ENCODE results near the gene TMEM245.

DNA sequence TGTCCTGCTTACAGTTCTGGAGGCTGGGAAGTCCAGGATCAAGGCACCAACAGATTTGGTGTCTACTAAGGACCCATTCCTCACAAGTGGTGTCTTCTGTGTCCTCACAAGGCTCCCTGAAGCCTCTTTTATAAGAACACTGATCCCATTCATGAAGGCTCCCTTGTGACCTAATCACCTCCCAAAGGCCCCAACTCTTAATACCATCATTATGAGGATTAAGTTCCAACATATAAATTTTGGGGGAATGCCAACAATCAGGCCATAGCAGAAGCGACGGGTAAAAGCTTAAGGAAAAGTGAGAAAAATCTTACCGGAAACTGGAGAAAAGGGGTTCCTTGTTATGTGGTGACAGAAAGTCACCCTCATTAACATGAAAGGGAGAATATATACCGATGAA, 117.6 kb downstream of the TMEM245 start:
- TF ChIP-seq CTCF (IDR thresholded peaks at IDR 0.05) (no peak), POLR2A (IDR thresholded peaks at IDR 0.05) (no peak)
